Activated naive CD8-positive, alpha-beta T cell treated with anti-CD3 and anti-CD28 coated beads, Interleukin-2, amount 10 ng/mL, durations not matched to agents 7 days and 5 days (primary cell): Measurements from ENCODE around the gene STAT1. TPM values are rescaled to one million over a fixed set of nuclear protein-coding genes. Genes with fewer than 3 reads are reported as not detected.

Experiments used
- ATAC-seq: fragments of 150-1000 bp; cut with Tn5 transposase; one replicate; pipeline ENCODE4 v1.10.0; 2021; ENCODE audit warnings: low read depth, moderate library complexity
- POLR2A ChIA-PET: fragments of 350-600 bp; sonication (Branson Sonifier 250); formaldehyde crosslinking; loops from one replicate; lab custom pipeline; 2021; ENCODE audit warnings: antibody characterized with exemption; lab: Charles Lee
- DNase-seq: peaks from one replicate; pipeline ENCODE4 v3.0.0; 2021
- H3K27ac Mint-ChIP-seq: one replicate; pipeline ENCODE4 v1.8.0; 2022; ENCODE audit warnings: mild to moderate bottlenecking, mixed read lengths
- H3K27me3 Mint-ChIP-seq: one replicate; pipeline ENCODE4 v1.8.0; 2022; ENCODE audit warnings: mild to moderate bottlenecking, moderate library complexity, mixed read lengths
- H3K36me3 Mint-ChIP-seq: one replicate; pipeline ENCODE4 v1.8.0; 2021; ENCODE audit warnings: mild to moderate bottlenecking, mixed read lengths
- H3K4me1 Mint-ChIP-seq: one replicate; pipeline ENCODE4 v1.8.0; 2021; ENCODE audit warnings: mixed read lengths
- H3K4me3 Mint-ChIP-seq: one replicate; pipeline ENCODE4 v1.8.0; 2022; ENCODE audit warnings: mild to moderate bottlenecking, moderate library complexity, mixed read lengths
- H3K9me3 Mint-ChIP-seq: one replicate; pipeline ENCODE4 v1.8.0; 2021; ENCODE audit warnings: mixed read lengths
- total RNA-seq, 2 experiments: library from RNA; stranded (reverse); gene quantifications; one replicate each; pipeline ENCODE4 v1.2.3, GENCODE V29; 2021

The STAT1 gene
- total RNA-seq, 2 experiments from 2014 or later: 544 to 571 TPM

GRCh38 chr2:191012845-191013681 is 908 bp downstream of the STAT1 start:
- Mint-ChIP-seq H3K27ac (no peak overlapping the region), H3K27me3 (no peaks in the 10 kb centered on the region), H3K4me3 (no peak overlapping the region), H3K9me3 (peaks cover 6% of the 10 kb centered on the region), H3K36me3 (peaks cover 33% of the 10 kb centered on the region), H3K4me1 (peaks cover 36% of the 10 kb centered on the region)
- POLR2A ChIA-PET: interaction anchor here (0.6 to 7.3 kb wide), 25 partner anchors 7 to 602 kb away, joined by 3 to 125 read pairs (median 5); partner anchors contain the start of genes GLS and STAT4
- no peak for DNase-seq
- ATAC-seq: no peak

DNA sequence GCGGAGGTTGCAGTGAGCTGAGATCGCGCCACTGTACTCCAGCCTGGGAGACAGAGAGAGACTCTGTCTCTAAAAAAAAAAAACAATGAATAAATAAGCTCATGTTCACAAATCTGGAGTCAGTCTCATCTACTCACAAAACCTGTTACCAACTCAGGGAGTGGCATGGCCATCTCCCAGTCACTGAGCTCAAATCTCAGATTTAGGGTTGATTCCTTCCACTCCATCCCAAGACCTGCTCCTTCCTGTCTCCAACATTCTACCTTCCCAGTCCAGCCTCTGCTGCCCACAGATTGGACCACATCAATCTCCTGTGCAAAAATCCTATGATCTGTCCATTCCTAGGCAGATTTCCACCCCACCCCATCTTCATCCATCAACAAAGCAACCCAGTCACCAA is 1.6 kb downstream of the STAT1 start:
- H3K36me3 Mint-ChIP-seq: peaks cover 40% of the 10 kb centered on the region
- H3K4me3 Mint-ChIP-seq: no peak overlapping the region
- POLR2A ChIA-PET: interaction anchor here (0.6 to 7.3 kb wide), 22 partner anchors 8 to 665 kb away, joined by 3 to 125 read pairs (median 6); partner anchors contain the start of genes GLS, NABP1 and STAT4
- H3K27ac Mint-ChIP-seq: no peak overlapping the region
- no peaks in the 10 kb centered on the region for H3K27me3 Mint-ChIP-seq
- DNase-seq: no peak
- peaks cover 6% of the 10 kb centered on the region for H3K9me3 Mint-ChIP-seq
- H3K4me1 Mint-ChIP-seq: peaks cover 40% of the 10 kb centered on the region
- ATAC-seq: no peak

GRCh38 chr2:191010887-191011885 is 2.8 kb downstream of the STAT1 start:
- ATAC-seq (no peak), DNase-seq (no peak)
- H3K27ac Mint-ChIP-seq: no peak overlapping the region
- H3K27me3 Mint-ChIP-seq: no peaks in the 10 kb centered on the region
- peaks cover 6% of the 10 kb centered on the region for H3K9me3 Mint-ChIP-seq
- H3K4me1 Mint-ChIP-seq: peaks cover 44% of the 10 kb centered on the region
- no peak overlapping the region for H3K4me3 Mint-ChIP-seq
- POLR2A ChIA-PET: interaction anchor here (1.0 to 7.3 kb wide), 14 partner anchors 9 to 667 kb away, joined by 3 to 125 read pairs (median 16); partner anchors contain the start of genes GLS, NABP1 and STAT4
- H3K36me3 Mint-ChIP-seq: peaks cover 45% of the 10 kb centered on the region

DNA sequence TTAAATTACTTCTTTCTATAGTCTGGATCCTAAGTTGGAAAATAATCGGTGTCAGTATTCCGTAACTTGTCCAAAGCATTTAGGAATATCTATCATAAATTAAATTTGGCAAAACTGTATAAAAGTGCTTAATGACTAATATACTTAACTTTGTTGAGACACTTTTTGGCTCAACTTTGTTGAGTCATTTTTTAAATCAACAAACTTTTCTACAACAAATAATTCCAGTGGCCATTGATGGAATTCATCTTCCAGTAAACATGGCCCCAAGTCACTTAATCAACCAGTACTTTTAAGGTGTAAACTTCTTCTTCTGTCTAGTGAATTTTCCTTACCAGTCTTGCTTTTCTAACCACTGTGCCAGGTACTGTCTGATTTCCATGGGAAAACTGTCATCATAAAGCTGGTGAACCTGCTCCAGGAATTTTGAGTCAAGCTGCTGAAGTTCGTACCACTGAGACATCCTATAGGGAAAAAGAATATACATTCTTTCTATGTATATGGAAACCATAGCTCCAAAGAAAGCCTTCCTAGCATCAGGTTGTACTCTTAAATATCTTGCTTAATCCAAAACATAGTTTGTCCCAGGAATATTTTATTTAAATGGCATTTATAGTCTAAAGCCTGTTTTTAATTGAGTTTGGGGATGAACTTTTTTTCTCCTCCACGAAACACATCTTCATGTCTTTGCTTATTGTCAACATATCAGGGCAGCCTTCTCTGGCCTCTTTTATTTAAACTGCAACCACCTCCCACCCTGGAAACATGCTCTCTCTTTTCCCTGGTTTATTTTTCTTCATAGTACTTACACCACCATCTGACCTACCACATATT is 4.2 kb downstream of the STAT1 start:
- Mint-ChIP-seq H3K27me3 (no peaks in the 10 kb centered on the region), H3K4me3 (peak overlapping the region; percentile 72), H3K36me3 (peaks cover 53% of the 10 kb centered on the region), H3K27ac (peak overlapping the region; percentile 71), H3K9me3 (peaks cover 5% of the 10 kb centered on the region), H3K4me1 (peaks cover 51% of the 10 kb centered on the region)
- DNase-seq (no peak), ATAC-seq (no peak)
- POLR2A ChIA-PET: interaction anchor here (1.0 to 7.3 kb wide), 3 partner anchors 10 to 128 kb away, joined by 3 to 125 read pairs (median 73); no protein-coding TSS in a partner anchor

- POLR2A ChIA-PET: interaction anchor here (1.0 to 2.1 kb wide), 7 partner anchors 12 to 56 kb away, joined by 3 to 8 read pairs (median 4); no protein-coding TSS in a partner anchor
These were observed 5.7 kb downstream of the STAT1 start for GRCh38 chr2:191008286-191008685.

GRCh38 chr2:191006997-191007783 is 6.8 kb downstream of the STAT1 start:
- no peaks in the 10 kb centered on the region for H3K27me3 Mint-ChIP-seq
- DNase-seq (no peak), ATAC-seq (no peak)
- peak overlapping the region; percentile 39 for H3K27ac Mint-ChIP-seq
- H3K4me1 Mint-ChIP-seq: peaks cover 72% of the 10 kb centered on the region
- H3K9me3 Mint-ChIP-seq: peaks cover 15% of the 10 kb centered on the region
- POLR2A ChIA-PET: interaction anchor here (1.0 to 2.1 kb wide), 6 partner anchors 13 to 34 kb away, joined by 3 to 8 read pairs (median 4); no protein-coding TSS in a partner anchor
- H3K36me3 Mint-ChIP-seq: peaks cover 77% of the 10 kb centered on the region
- peak overlapping the region; percentile 74 for H3K4me3 Mint-ChIP-seq

More at GRCh38 chr2:191008286-191008685, 5.7 kb downstream of the STAT1 start:
- no peak for ATAC-seq
- no peaks in the 10 kb centered on the region for H3K27me3 Mint-ChIP-seq
- peak overlapping the region; percentile 78 for H3K27ac Mint-ChIP-seq
- peaks cover 63% of the 10 kb centered on the region for H3K4me1 Mint-ChIP-seq
- peak overlapping the region; percentile 69 for H3K4me3 Mint-ChIP-seq
- H3K36me3 Mint-ChIP-seq: peaks cover 67% of the 10 kb centered on the region
- DNase-seq: no peak
- H3K9me3 Mint-ChIP-seq: peaks cover 15% of the 10 kb centered on the region

- peaks cover 74% of the 10 kb centered on the region for H3K4me1 Mint-ChIP-seq
- peak overlapping the region; percentile 35 for H3K4me3 Mint-ChIP-seq
- ATAC-seq (no peak), DNase-seq (no peak)
- POLR2A ChIA-PET: interaction anchor here (1.0 to 8.2 kb wide), 5 partner anchors 7 to 19 kb away, joined by 3 to 49 read pairs (median 4); partner anchors contain the start of gene STAT1
- peaks cover 15% of the 10 kb centered on the region for H3K9me3 Mint-ChIP-seq
- no peaks in the 10 kb centered on the region for H3K27me3 Mint-ChIP-seq
- H3K36me3 Mint-ChIP-seq: peaks cover 85% of the 10 kb centered on the region
- no peak overlapping the region for H3K27ac Mint-ChIP-seq
These were observed 7.7 kb downstream of the STAT1 start for GRCh38 chr2:191006297-191006696.

DNA sequence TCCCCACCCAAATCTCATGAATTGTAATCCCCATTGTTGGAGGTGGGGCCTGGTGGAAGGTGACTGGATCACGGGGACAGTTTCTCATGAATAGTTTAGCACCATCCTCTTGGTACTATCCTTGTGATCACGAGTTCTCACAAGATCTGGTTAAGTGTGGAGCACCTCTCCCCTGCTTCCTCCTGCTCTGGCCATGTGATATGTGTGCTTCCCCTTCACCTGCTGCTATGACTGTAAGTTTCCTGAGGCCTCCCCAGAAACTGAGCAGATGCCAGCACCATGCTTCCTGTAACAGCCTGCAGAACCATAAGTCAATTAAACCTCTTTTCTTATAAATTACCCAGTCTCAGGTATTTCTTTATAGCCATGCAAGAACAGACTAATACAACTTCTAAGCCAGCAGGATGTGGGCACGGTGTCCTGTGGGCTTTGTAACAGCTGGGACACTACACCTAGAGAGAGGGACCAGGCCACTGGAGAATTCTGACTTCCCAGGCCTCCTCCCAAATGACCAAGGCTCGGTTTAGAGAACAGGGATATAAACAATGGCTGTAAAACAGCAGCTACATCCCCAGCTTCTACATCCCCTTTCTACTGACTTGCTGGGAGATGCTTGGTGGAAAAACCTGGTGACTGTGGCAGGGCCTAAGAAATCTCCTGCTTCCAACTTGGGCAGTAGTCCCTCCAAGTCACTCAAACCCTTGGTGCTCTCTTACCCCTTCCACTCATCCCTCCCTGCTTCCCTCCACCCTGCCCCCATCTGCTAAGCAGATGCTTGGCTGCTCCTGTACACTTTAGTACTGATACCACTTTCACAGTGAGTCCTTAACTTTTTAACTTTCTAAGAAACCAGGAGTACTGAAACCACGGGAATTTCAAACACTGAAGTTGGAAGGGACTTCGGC is 10.3 kb downstream of the STAT1 start:
- Mint-ChIP-seq H3K4me3 (peak overlapping the region; percentile 28), H3K27me3 (no peaks in the 10 kb centered on the region), H3K9me3 (peaks cover 15% of the 10 kb centered on the region), H3K27ac (peak overlapping the region; percentile 80), H3K4me1 (peaks cover 77% of the 10 kb centered on the region), H3K36me3 (peaks cover 97% of the 10 kb centered on the region)
- POLR2A ChIA-PET: interaction anchor here (1.0 to 8.2 kb wide), 3 partner anchors 9 to 22 kb away, joined by 4 to 49 read pairs (median 4); partner anchors contain the start of gene STAT1
- peak; percentile 26 for ATAC-seq
- DNase-seq: no peak

DNA sequence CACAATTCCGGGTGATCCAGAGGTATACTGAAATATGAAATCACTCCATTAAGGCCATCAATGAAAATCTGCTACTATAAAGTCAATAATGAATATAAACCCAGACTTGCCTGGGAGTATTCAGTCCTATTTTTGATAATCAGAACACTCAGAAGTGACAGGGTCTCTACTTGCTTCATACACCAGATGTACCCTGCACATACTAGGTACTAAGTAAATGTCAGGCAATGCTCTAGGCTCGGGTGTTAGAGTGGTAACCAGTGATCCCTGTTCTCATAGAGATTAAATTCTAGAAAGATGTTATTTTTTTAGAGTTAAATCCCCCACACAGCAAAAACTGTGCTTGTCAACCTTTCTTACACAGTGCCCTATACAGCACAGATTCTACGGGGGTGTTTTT is 12.3 kb downstream of the STAT1 start:
- Mint-ChIP-seq H3K4me3 (no peak overlapping the region), H3K27ac (peak overlapping the region; percentile 6), H3K9me3 (peaks cover 11% of the 10 kb centered on the region), H3K36me3 (peaks cover 92% of the 10 kb centered on the region), H3K4me1 (peaks cover 73% of the 10 kb centered on the region), H3K27me3 (no peaks in the 10 kb centered on the region)
- ATAC-seq (no peak), DNase-seq (no peak)
- POLR2A ChIA-PET: interaction anchor here (1.4 to 8.2 kb wide), 3 partner anchors 11 to 19 kb away, joined by 5 to 49 read pairs (median 5); partner anchors contain the start of gene STAT1

DNA sequence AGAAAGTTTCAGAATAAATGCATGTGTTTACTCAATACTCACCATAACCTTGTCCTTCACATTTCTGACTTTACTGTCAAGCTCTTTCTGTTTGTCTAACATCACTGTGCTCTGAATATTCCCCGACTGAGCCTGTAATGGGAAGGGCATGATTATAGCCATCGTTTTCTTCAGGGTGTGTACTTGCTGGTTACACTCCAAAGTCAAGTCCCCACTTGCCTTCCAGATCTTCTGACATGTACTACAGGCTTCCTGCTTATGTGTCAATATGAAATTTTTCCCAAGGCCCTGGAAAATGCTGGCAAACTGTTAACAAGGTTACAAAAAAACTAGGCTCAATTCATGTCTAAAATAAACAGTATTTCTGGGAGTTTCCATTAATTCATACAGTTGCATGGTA is 12.9 kb downstream of the STAT1 start:
- Mint-ChIP-seq H3K9me3 (peaks cover 11% of the 10 kb centered on the region), H3K4me3 (peak overlapping the region; percentile 4), H3K4me1 (peaks cover 72% of the 10 kb centered on the region), H3K36me3 (peaks cover 92% of the 10 kb centered on the region), H3K27ac (peak overlapping the region; percentile 68), H3K27me3 (no peaks in the 10 kb centered on the region)
- ATAC-seq (no peak), DNase-seq (no peak)
- POLR2A ChIA-PET: interaction anchor here (1.4 to 8.2 kb wide), 3 partner anchors 12 to 19 kb away, joined by 5 to 49 read pairs (median 5); partner anchors contain the start of gene STAT1
